Karpas-422 (cell line): ENCODE measurements around the gene RREB1. TPM values are rescaled to one million over a fixed set of nuclear protein-coding genes. Genes with fewer than 3 reads are reported as not detected.
A peak's percentile ranks its signal among the peaks of the same experiment; 100 is the strongest.

ENCODE experiments used
- DNase-seq: peaks from one replicate; pipeline ENCODE4 v3.0.0-alpha.2; 2015
- H2AFZ ChIP-seq: fragments of 200-600 bp; sonication (generic); 2 replicates; pipeline ENCODE4 v1.6.1; 2014; ENCODE audit warnings: antibody characterized with exemption, low read length, mixed read lengths
- H3K27ac ChIP-seq: fragments of 200-600 bp; sonication (generic); 2 replicates; pipeline ENCODE4 v1.5.1; 2014; ENCODE audit warnings: mild to moderate bottlenecking, low read length, moderate library complexity
- H3K27me3 ChIP-seq: fragments of 200-600 bp; sonication (generic); 2 replicates; pipeline ENCODE4 v1.6.1; 2014; ENCODE audit warnings: low read length, mixed read lengths
- H3K36me3 ChIP-seq: fragments of 200-600 bp; sonication (generic); 2 replicates; pipeline ENCODE4 v1.6.1; 2014; ENCODE audit warnings: low read length, mixed read lengths; ENCODE audit not compliant: insufficient read depth
- H3K4me1 ChIP-seq: fragments of 200-600 bp; sonication (generic); 2 replicates; pipeline ENCODE4 v1.6.1; 2014; ENCODE audit warnings: mild to moderate bottlenecking, low read length, mixed read lengths
- H3K4me2 ChIP-seq: fragments of 200-600 bp; sonication (generic); 2 replicates; pipeline ENCODE4 v1.6.1; 2014; ENCODE audit warnings: low read length, low read depth, mild to moderate bottlenecking; ENCODE audit not compliant: poor library complexity, severe bottlenecking
- H3K4me3 ChIP-seq: fragments of 200-600 bp; sonication (generic); 2 replicates; pipeline ENCODE4 v1.5.1; 2014; ENCODE audit warnings: mild to moderate bottlenecking, antibody characterized with exemption, low read length, mixed read lengths
- H3K79me2 ChIP-seq: fragments of 200-600 bp; sonication (generic); 2 replicates; pipeline ENCODE4 v1.6.1; 2014; ENCODE audit warnings: mild to moderate bottlenecking, low read length, mixed read lengths
- H3K9ac ChIP-seq: fragments of 200-600 bp; sonication (generic); 2 replicates; pipeline ENCODE4 v1.6.0; 2014; ENCODE audit warnings: low read length
- H3K9me2 ChIP-seq: fragments of 200-600 bp; sonication (generic), shearing (Covaris generic); replicated peaks from 2 replicates; pipeline ENCODE4 v1.6.0; 2014; ENCODE audit warnings: mild to moderate bottlenecking, low read length, moderate library complexity; ENCODE audit not compliant: insufficient read depth
- H3K9me3 ChIP-seq: fragments of 300-700, 200-600 bp; sonication (generic); 2 replicates; pipeline ENCODE4 v1.6.1; 2014; ENCODE audit warnings: low read length, mixed read lengths
- H4K20me1 ChIP-seq: fragments of 200-600 bp; sonication (generic); 2 replicates; pipeline ENCODE4 v1.6.1; 2014; ENCODE audit warnings: mild to moderate bottlenecking, antibody characterized with exemption, low read length, low read depth; ENCODE audit not compliant: insufficient read depth
- total RNA-seq: library from RNA; depleted of rRNA; stranded (reverse); fragments of >200 nt; shearing (Covaris generic); gene quantifications from 2 replicates; pipeline ENCODE4 v1.2.3, GENCODE V29; 2014; ENCODE audit warnings: low replicate concordance

Gene RREB1
- total RNA-seq, 1 experiment from 2014 or later = 5.0 TPM

DNA sequence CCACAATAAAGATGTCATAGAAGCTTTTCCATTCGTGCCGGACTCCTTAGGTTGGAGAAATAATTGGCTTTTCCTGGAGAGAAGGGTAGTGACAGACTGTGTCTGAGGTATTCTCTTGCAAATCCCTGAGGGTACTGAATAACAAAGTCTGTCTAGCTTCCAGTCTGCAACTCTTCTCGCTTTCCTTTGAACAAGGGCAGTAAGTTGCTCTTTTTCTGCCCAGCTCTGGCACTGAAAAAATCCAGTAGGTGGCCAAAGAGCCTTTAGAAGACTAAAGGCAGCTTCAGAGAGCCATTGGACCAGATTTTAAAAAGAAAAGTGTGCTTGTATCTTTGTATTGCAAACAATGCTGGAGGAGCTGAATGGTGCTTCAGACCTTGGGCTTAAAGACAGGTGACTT is 20.7 kb upstream of the RREB1 start:
- Histone ChIP-seq H3K9me2 (no peaks in the 10 kb centered on the region), H3K4me1 (peaks cover 14% of the 10 kb centered on the region), H3K79me2 (no peaks in the 10 kb centered on the region), H3K4me2 (peak overlapping the region; percentile 48), H3K9me3 (no peaks in the 10 kb centered on the region), H3K27ac (no peak overlapping the region), H3K9ac (0 out of 2 replicates have a peak overlapping the region, but pooled peaks have one; percentile 8), H2AFZ (0 out of 2 replicates have a peak overlapping the region, but pooled peaks have one; percentile 2), H3K4me3 (peak overlapping the region; percentile 27), H3K27me3 (no peaks in the 10 kb centered on the region), H3K36me3 (no peaks in the 10 kb centered on the region), H4K20me1 (no peaks in the 10 kb centered on the region)
- DNase-seq = no peak

- no peaks in the 10 kb centered on the region for H3K9me3 ChIP-seq
- no peaks in the 10 kb centered on the region for H3K36me3 ChIP-seq
- peaks cover 14% of the 10 kb centered on the region for H3K4me1 ChIP-seq
- no peaks in the 10 kb centered on the region for H3K9me2 ChIP-seq
- H3K4me3 ChIP-seq = no peak overlapping the region
- H3K27me3 ChIP-seq = no peaks in the 10 kb centered on the region
- H3K4me2 ChIP-seq = peak overlapping the region; percentile 48
- no peak for DNase-seq
- no peak overlapping the region for H3K9ac ChIP-seq
- H3K27ac ChIP-seq = no peak overlapping the region
- H3K79me2 ChIP-seq = no peaks in the 10 kb centered on the region
- H4K20me1 ChIP-seq = no peaks in the 10 kb centered on the region
- H2AFZ ChIP-seq = no peak overlapping the region
Observed at GRCh38 chr6:7087491-7087979, 20.2 kb upstream of the RREB1 start.

GRCh38 chr6:7088076-7088742 is 19.6 kb upstream of the RREB1 start:
- Histone ChIP-seq H4K20me1 (no peaks in the 10 kb centered on the region), H3K9me3 (no peaks in the 10 kb centered on the region), H3K9me2 (no peaks in the 10 kb centered on the region), H3K27ac (no peak overlapping the region), H3K9ac (no peak overlapping the region), H2AFZ (no peak overlapping the region), H3K79me2 (no peaks in the 10 kb centered on the region), H3K4me3 (no peak overlapping the region), H3K4me1 (peaks cover 14% of the 10 kb centered on the region), H3K36me3 (no peaks in the 10 kb centered on the region), H3K27me3 (no peaks in the 10 kb centered on the region), H3K4me2 (no peak overlapping the region)
- DNase-seq = no peak

GRCh38 chr6:7098993-7099392 is 8.8 kb upstream of the RREB1 start:
- H3K9me2 ChIP-seq = no peaks in the 10 kb centered on the region
- no peaks in the 10 kb centered on the region for H3K79me2 ChIP-seq
- no peaks in the 10 kb centered on the region for H3K9me3 ChIP-seq
- no peak overlapping the region for H3K27ac ChIP-seq
- H2AFZ ChIP-seq = no peak overlapping the region
- H4K20me1 ChIP-seq = no peaks in the 10 kb centered on the region
- H3K4me3 ChIP-seq = no peak overlapping the region
- no peak overlapping the region for H3K4me2 ChIP-seq
- H3K9ac ChIP-seq = no peak overlapping the region
- H3K27me3 ChIP-seq = no peaks in the 10 kb centered on the region
- DNase-seq = no peak
- 0 out of 2 replicates have a peak, but pooled peaks cover 3% of the 10 kb centered on the region for H3K4me1 ChIP-seq
- H3K36me3 ChIP-seq = no peaks in the 10 kb centered on the region

GRCh38 chr6:7100072-7100752 is 7.5 kb upstream of the RREB1 start:
- H2AFZ ChIP-seq = no peak overlapping the region
- H3K79me2 ChIP-seq = no peaks in the 10 kb centered on the region
- no peaks in the 10 kb centered on the region for H3K27me3 ChIP-seq
- H3K36me3 ChIP-seq = no peaks in the 10 kb centered on the region
- H3K27ac ChIP-seq = no peak overlapping the region
- DNase-seq = no peak
- no peaks in the 10 kb centered on the region for H4K20me1 ChIP-seq
- H3K9ac ChIP-seq = no peak overlapping the region
- no peaks in the 10 kb centered on the region for H3K9me3 ChIP-seq
- H3K4me2 ChIP-seq = no peak overlapping the region
- 0 out of 2 replicates have a peak, but pooled peaks cover 3% of the 10 kb centered on the region for H3K4me1 ChIP-seq
- no peak overlapping the region for H3K4me3 ChIP-seq
- no peaks in the 10 kb centered on the region for H3K9me2 ChIP-seq

- Histone ChIP-seq H3K9me3 (no peaks in the 10 kb centered on the region), H3K4me3 (no peak overlapping the region), H2AFZ (no peak overlapping the region), H3K9ac (no peak overlapping the region), H3K27me3 (no peaks in the 10 kb centered on the region), H3K4me1 (0 out of 2 replicates have a peak, but pooled peaks cover 3% of the 10 kb centered on the region), H3K79me2 (no peaks in the 10 kb centered on the region), H4K20me1 (no peaks in the 10 kb centered on the region), H3K36me3 (no peaks in the 10 kb centered on the region), H3K9me2 (no peaks in the 10 kb centered on the region), H3K4me2 (no peak overlapping the region), H3K27ac (no peak overlapping the region)
- DNase-seq = no peak
Observed at GRCh38 chr6:7100753-7101081, 7.0 kb upstream of the RREB1 start.

- Histone ChIP-seq H3K9me3 (no peaks in the 10 kb centered on the region), H3K4me3 (no peak overlapping the region), H3K36me3 (no peaks in the 10 kb centered on the region), H3K9ac (no peak overlapping the region), H3K9me2 (no peaks in the 10 kb centered on the region), H2AFZ (no peak overlapping the region), H3K4me2 (no peak overlapping the region), H4K20me1 (no peaks in the 10 kb centered on the region), H3K27ac (no peak overlapping the region), H3K4me1 (0 out of 2 replicates have a peak, but pooled peaks cover 3% of the 10 kb centered on the region), H3K79me2 (no peaks in the 10 kb centered on the region), H3K27me3 (no peaks in the 10 kb centered on the region)
- DNase-seq = no peak
Observed at GRCh38 chr6:7101290-7101689, 6.5 kb upstream of the RREB1 start.

DNA sequence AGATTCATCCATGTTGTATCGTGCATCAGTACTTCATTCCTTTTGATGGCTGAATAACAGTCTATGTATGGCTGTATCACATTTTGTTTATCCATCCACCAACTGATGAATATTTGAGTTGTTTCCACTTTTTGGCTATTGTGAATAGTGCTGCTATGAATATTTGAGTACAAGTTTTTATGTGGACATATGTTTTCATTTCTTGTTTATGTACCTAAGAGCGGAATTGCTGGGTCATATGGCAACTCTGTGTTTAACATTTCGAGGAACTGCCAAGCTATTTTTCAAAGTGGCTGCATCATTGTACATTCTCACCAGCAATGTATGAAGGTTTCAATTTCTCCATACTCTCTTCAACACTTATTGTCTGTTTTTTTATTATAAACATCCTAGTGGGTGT is 3.0 kb upstream of the RREB1 start:
- H3K4me1 ChIP-seq = peaks cover 25% of the 10 kb centered on the region
- H3K27ac ChIP-seq = no peak overlapping the region
- no peak for DNase-seq
- peaks cover 5% of the 10 kb centered on the region; the same call in 1 of the 2 replicates for H4K20me1 ChIP-seq
- H3K4me3 ChIP-seq = no peak overlapping the region
- H3K9ac ChIP-seq = no peak overlapping the region
- no peaks in the 10 kb centered on the region for H3K79me2 ChIP-seq
- no peak overlapping the region for H3K4me2 ChIP-seq
- H3K9me3 ChIP-seq = no peaks in the 10 kb centered on the region
- H3K27me3 ChIP-seq = peaks cover 3% of the 10 kb centered on the region; the same call in 1 of the 2 replicates
- no peaks in the 10 kb centered on the region for H3K36me3 ChIP-seq
- H3K9me2 ChIP-seq = no peaks in the 10 kb centered on the region
- no peak overlapping the region for H2AFZ ChIP-seq
